SK-N-SH treated with all-trans-retinoic acid at 6 μM for 48 hours (cell line): ENCODE data around the gene ETV6.

ENCODE experiments used
- ATAC-seq: fragments of 200-7000 bp; cut with Tn5 transposase; 3 replicates; pipeline ENCODE4 v1.9.1; 2020; ENCODE audit warnings: mild to moderate bottlenecking, moderate library complexity
- ARNTL ChIP-seq: fragments of 450-650 bp; formaldehyde crosslinking; IDR thresholded peaks from 2 replicates; pipeline ENCODE4 v1.5.0; 2020; ENCODE audit warnings: low read depth, mild to moderate bottlenecking, moderate library complexity, borderline replicate concordance
- CSDC2 ChIP-seq: fragments of 250-450 bp; sonication (Bioruptor Pico); IDR thresholded peaks from 2 replicates; pipeline ENCODE4 v1.5.0; 2020; ENCODE audit warnings: mild to moderate bottlenecking, moderate library complexity
- CSRNP3 ChIP-seq: fragments of 250-450 bp; sonication (Bioruptor Pico); IDR thresholded peaks from 2 replicates; pipeline ENCODE4 v1.5.1; 2021; ENCODE audit warnings: mild to moderate bottlenecking, moderate library complexity
- ESRRG ChIP-seq: fragments of 250-450 bp; sonication (Bioruptor Pico); IDR thresholded peaks from 2 replicates; pipeline ENCODE4 v1.6.1; 2021; ENCODE audit warnings: mild to moderate bottlenecking
- GLIS3 ChIP-seq: fragments of 250-450 bp; sonication (Bioruptor Pico); IDR thresholded peaks from 2 replicates; pipeline ENCODE4 v1.5.0; 2020; ENCODE audit warnings: mild to moderate bottlenecking, moderate library complexity
- ISL1 ChIP-seq: fragments of 250-450 bp; sonication (Bioruptor Pico); IDR thresholded peaks from 2 replicates; pipeline ENCODE4 v2.1.2; 2022; ENCODE audit warnings: mild to moderate bottlenecking, moderate library complexity
- OSR1 ChIP-seq: fragments of 250-450 bp; sonication (Bioruptor Pico); IDR thresholded peaks from 2 replicates; pipeline ENCODE4 v1.8.0; 2022; ENCODE audit warnings: moderate library complexity, mild to moderate bottlenecking, inconsistent platforms
- POU6F1 ChIP-seq: fragments of 250-450 bp; sonication (Bioruptor Pico); IDR thresholded peaks from 2 replicates; pipeline ENCODE4 v1.8.0; 2021; ENCODE audit warnings: low read depth, mild to moderate bottlenecking, moderate library complexity, borderline replicate concordance
- PPARA ChIP-seq: fragments of 250-450 bp; sonication (Bioruptor Pico); IDR thresholded peaks from 2 replicates; pipeline ENCODE4 v1.5.0; 2020; ENCODE audit warnings: mild to moderate bottlenecking, borderline replicate concordance
- RARB ChIP-seq: fragments of 250-450 bp; sonication (Bioruptor Pico); IDR thresholded peaks from 2 replicates; pipeline ENCODE4 v1.8.0; 2021; ENCODE audit warnings: mild to moderate bottlenecking, moderate library complexity
- SNAI2 ChIP-seq: fragments of 250-450 bp; sonication (Bioruptor Pico); IDR thresholded peaks from 2 replicates; pipeline ENCODE4 v1.5.0; 2020; ENCODE audit warnings: mild to moderate bottlenecking, moderate library complexity
- TCF4 ChIP-seq: fragments of 250-450 bp; sonication (Bioruptor Pico); IDR thresholded peaks from 2 replicates; pipeline ENCODE4 v1.8.0; 2021; ENCODE audit warnings: mild to moderate bottlenecking, moderate library complexity, borderline replicate concordance
- TOX ChIP-seq: fragments of 250-450 bp; sonication (Bioruptor Pico); IDR thresholded peaks from 2 replicates; pipeline ENCODE4 v1.8.0; 2021; ENCODE audit warnings: mild to moderate bottlenecking, moderate library complexity, borderline replicate concordance
- ZC3H10 ChIP-seq: fragments of 250-450 bp; sonication (Bioruptor Pico); IDR thresholded peaks from 2 replicates; pipeline ENCODE4 v1.5.1; 2021; ENCODE audit warnings: mild to moderate bottlenecking, moderate library complexity
- ZFP3 ChIP-seq: fragments of 250-450 bp; sonication (Bioruptor Pico); IDR thresholded peaks from 2 replicates; pipeline ENCODE4 v1.5.0; 2020; ENCODE audit warnings: mild to moderate bottlenecking, moderate library complexity
- ZFP30 ChIP-seq: fragments of 450-650 bp; formaldehyde crosslinking; IDR thresholded peaks from 2 replicates; pipeline ENCODE4 v1.5.0; 2022; ENCODE audit warnings: mild to moderate bottlenecking, moderate library complexity
- ZNF565 ChIP-seq: fragments of 450-650 bp; formaldehyde crosslinking; conservative IDR thresholded peaks from 2 replicates; pipeline ENCODE4 v1.5.0; 2020; ENCODE audit warnings: low read depth, mild to moderate bottlenecking, moderate library complexity
- ZNF70 ChIP-seq: fragments of 450-650 bp; formaldehyde crosslinking; IDR thresholded peaks from 2 replicates; pipeline ENCODE4 v1.5.0; 2020; ENCODE audit warnings: mild to moderate bottlenecking, moderate library complexity
- ZNF8 ChIP-seq: fragments of 450-650 bp; formaldehyde crosslinking; IDR thresholded peaks from 2 replicates; pipeline ENCODE4 v1.5.0; 2020; ENCODE audit warnings: mild to moderate bottlenecking, moderate library complexity
- TF ChIP-seq, protein P1 (sequence below): fragments of 250-450 bp; sonication (Bioruptor Pico); IDR thresholded peaks from 2 replicates; pipeline ENCODE4 v1.5.1; 2020; ENCODE audit warnings: low read depth, mild to moderate bottlenecking, moderate library complexity
- TF ChIP-seq, protein P2 (sequence below): fragments of 250-450 bp; sonication (Bioruptor Pico); IDR thresholded peaks from 2 replicates; pipeline ENCODE4 v1.8.0; 2020; ENCODE audit warnings: mild to moderate bottlenecking, moderate library complexity, borderline replicate concordance

ETV6 gene

DNA sequence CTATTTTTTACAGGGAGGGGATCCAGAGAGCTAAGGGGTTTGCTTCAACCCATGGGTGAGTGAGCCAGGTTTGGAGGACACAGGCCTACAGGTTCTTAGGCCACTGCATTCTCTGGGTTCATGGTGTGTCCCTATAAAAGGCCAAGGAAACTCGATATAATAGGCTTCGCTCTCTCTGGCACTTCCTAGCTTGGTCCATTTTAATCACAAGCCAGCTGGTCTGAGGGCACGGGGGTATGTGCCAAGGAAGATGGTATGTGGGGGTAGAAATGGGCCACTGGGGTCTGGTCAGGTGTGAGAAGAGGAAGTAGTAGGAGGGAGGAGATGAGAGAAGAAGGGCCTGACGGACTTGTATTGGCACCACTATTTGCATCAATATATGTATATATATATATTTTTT, 4.9 kb downstream of the ETV6 start:
- no peak for TF ChIP-seq ZFP30 (CRISPR knock-in tag)
- TF ChIP-seq PPARA (CRISPR knock-in tag): no peak
- TF ChIP-seq CSRNP3 (CRISPR knock-in tag): no peak
- TF ChIP-seq SNAI2 (CRISPR knock-in tag): no peak
- no peak for TF ChIP-seq ISL1
- no peak for TF ChIP-seq ZNF70 (CRISPR knock-in tag)
- TF ChIP-seq GLIS3 (CRISPR knock-in tag): no peak
- TF ChIP-seq ZNF8 (CRISPR knock-in tag): no peak
- TF ChIP-seq, protein P1, sequence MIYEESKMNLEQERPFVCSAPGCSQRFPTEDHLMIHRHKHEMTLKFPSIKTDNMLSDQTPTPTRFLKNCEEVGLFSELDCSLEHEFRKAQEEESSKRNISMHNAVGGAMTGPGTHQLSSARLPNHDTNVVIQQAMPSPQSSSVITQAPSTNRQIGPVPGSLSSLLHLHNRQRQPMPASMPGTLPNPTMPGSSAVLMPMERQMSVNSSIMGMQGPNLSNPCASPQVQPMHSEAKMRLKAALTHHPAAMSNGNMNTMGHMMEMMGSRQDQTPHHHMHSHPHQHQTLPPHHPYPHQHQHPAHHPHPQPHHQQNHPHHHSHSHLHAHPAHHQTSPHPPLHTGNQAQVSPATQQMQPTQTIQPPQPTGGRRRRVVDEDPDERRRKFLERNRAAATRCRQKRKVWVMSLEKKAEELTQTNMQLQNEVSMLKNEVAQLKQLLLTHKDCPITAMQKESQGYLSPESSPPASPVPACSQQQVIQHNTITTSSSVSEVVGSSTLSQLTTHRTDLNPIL (CRISPR knock-in tag): no peak
- no peak for TF ChIP-seq ZC3H10 (CRISPR knock-in tag)
- no peak for TF ChIP-seq ARNTL (CRISPR knock-in tag)
- TF ChIP-seq, protein P2, sequence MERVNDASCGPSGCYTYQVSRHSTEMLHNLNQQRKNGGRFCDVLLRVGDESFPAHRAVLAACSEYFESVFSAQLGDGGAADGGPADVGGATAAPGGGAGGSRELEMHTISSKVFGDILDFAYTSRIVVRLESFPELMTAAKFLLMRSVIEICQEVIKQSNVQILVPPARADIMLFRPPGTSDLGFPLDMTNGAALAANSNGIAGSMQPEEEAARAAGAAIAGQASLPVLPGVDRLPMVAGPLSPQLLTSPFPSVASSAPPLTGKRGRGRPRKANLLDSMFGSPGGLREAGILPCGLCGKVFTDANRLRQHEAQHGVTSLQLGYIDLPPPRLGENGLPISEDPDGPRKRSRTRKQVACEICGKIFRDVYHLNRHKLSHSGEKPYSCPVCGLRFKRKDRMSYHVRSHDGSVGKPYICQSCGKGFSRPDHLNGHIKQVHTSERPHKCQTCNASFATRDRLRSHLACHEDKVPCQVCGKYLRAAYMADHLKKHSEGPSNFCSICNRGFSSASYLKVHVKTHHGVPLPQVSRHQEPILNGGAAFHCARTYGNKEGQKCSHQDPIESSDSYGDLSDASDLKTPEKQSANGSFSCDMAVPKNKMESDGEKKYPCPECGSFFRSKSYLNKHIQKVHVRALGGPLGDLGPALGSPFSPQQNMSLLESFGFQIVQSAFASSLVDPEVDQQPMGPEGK (CRISPR knock-in tag): no peak
- TF ChIP-seq POU6F1 (CRISPR knock-in tag): no peak
- no peak for TF ChIP-seq OSR1 (CRISPR knock-in tag)
- TF ChIP-seq ZNF565 (CRISPR knock-in tag): no peak
- no peak for TF ChIP-seq ESRRG (CRISPR knock-in tag)
- no peak for ATAC-seq

DNA sequence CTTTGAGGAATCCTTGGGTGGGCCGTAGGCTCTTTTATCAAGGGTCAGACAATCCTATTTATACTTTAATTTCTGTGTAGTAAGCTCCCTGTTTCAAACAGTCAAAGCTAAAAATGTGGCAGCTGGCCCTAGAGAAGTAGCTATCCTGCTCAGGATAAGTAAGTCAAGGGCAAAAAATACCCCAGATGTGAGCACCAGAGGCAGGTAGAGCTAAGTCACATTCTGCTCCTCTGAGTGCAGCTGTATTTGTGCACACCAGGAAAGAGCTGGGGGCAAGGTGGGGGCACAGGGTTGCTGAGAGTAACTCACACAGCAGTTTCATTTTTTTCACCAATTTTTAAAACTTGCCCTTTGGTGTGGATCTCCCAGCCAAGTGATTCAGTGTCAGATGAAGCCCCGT, 5.3 kb downstream of the ETV6 start:
- TF ChIP-seq ZC3H10 (CRISPR knock-in tag) (no peak), PPARA (CRISPR knock-in tag) (no peak), ZNF565 (CRISPR knock-in tag) (no peak), ZNF8 (CRISPR knock-in tag) (no peak), ZFP3 (CRISPR knock-in tag) (no peak), TCF4 (CRISPR knock-in tag) (no peak), GLIS3 (CRISPR knock-in tag) (no peak), RARB (no peak)
- TF ChIP-seq, protein P2 (CRISPR knock-in tag): no peak
- TF ChIP-seq, protein P1 (CRISPR knock-in tag): no peak
- TF ChIP-seq, all 23 proteins: peak for 0
- ATAC-seq: no peak

DNA sequence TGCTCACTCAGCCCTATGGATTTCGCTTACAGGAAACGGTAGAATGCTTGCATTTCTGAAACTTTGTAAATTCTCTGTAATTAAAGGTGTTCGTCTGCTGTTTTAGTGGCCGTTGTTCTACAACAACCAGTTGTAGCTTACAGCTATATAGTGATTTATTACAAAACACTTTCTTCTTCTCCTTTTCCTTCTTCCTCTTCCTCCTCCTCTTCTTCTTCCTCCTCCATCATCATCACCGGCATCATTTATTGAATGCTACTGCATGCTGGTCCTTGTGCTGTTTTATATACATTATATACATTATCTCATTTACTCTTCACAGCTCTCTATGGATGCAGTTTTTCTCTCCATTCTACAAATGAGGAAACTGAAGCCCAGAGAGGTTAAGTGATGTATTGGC, 6.4 kb downstream of the ETV6 start:
- no peak for ATAC-seq

More for the DNA sequence above, 6.4 kb downstream of the ETV6 start:
- TF ChIP-seq CSDC2: no peak
- TF ChIP-seq ESRRG (CRISPR knock-in tag): no peak
- TF ChIP-seq ZNF565 (CRISPR knock-in tag): no peak
- TF ChIP-seq ZFP30 (CRISPR knock-in tag): no peak
- no peak for TF ChIP-seq GLIS3 (CRISPR knock-in tag)
- TF ChIP-seq TOX (CRISPR knock-in tag): no peak
- TF ChIP-seq, protein P2 (CRISPR knock-in tag): no peak
- TF ChIP-seq ZNF70 (CRISPR knock-in tag): no peak
- TF ChIP-seq ZNF8 (CRISPR knock-in tag): no peak
- TF ChIP-seq ARNTL (CRISPR knock-in tag): no peak
- TF ChIP-seq TCF4 (CRISPR knock-in tag): no peak
